Urinary bladder (tissue), 4 donors: ENCODE results near the gene SH3D19. TPM values are rescaled to one million over a fixed set of nuclear protein-coding genes. Genes with fewer than 3 reads are reported as not detected.

ENCODE experiments used
- DNase-seq: peaks from one replicate; pipeline ENCODE4 v3.0.0-alpha.2; 2015; ENCODE audit errors: extremely low spot score
- H3K27ac ChIP-seq: one replicate; pipeline ENCODE4 v1.5.1; 2013; ENCODE audit warnings: low read depth, mild to moderate bottlenecking, moderate library complexity
- H3K36me3 ChIP-seq: one replicate; pipeline ENCODE4 v1.6.1; 2013; ENCODE audit warnings: mild to moderate bottlenecking, moderate library complexity; ENCODE audit not compliant: insufficient read depth
- H3K4me1 ChIP-seq: one replicate; pipeline ENCODE4 v1.6.1; 2013; ENCODE audit warnings: mild to moderate bottlenecking, moderate library complexity; ENCODE audit not compliant: insufficient read depth
- H3K4me3 ChIP-seq: one replicate; pipeline ENCODE4 v1.5.1; 2013; ENCODE audit warnings: low read depth, low read length
- WGBS: extraction: QIAGEN DNeasy Blood & Tissue Kit; methylation state at CpG from one replicate; pipeline ENCODE4 v1.1.7; 2013; 5-methylcytosine and 5-hydroxymethylcytosine counted together
- polyA plus RNA-seq: library from polyadenylated mRNA; stranded (reverse); fragments of 200-250 nt; gene quantifications from one replicate; pipeline ENCODE4 v1.2.3, GENCODE V29; 2013
- total RNA-seq: library from RNA; depleted of rRNA; stranded (reverse); fragments of >200 nt; gene quantifications from one replicate; pipeline ENCODE4 v1.2.3, GENCODE V29; 2014
- donor health status: healthy with polysubstance abuse.
- donor health status: healthy.

SH3D19 gene
- total and polyA plus RNA-seq, 2 donors, result 57.1 to 76.5 TPM

GRCh38 chr4:151174784-151175183 lies 150.6 kb downstream of the SH3D19 start:
- H3K4me3 ChIP-seq, result no peak overlapping the region
- peak overlapping the region; percentile 60 for H3K27ac ChIP-seq
- H3K36me3 ChIP-seq, result no peaks in the 10 kb centered on the region
- DNase-seq, result no peak
- H3K4me1 ChIP-seq, result peaks cover 1% of the 10 kb centered on the region
- 69% methylated on average over 7 of the region's 7 CpGs for WGBS

GRCh38 chr4:151173871-151174270 lies 151.5 kb downstream of the SH3D19 start:
- no peak overlapping the region for H3K4me3 ChIP-seq
- no peak overlapping the region for H3K27ac ChIP-seq
- peak; percentile 48 for DNase-seq
- peaks cover 1% of the 10 kb centered on the region for H3K4me1 ChIP-seq
- 19% methylated on average over 3 of the region's 3 CpGs for WGBS
- H3K36me3 ChIP-seq, result no peaks in the 10 kb centered on the region

DNA sequence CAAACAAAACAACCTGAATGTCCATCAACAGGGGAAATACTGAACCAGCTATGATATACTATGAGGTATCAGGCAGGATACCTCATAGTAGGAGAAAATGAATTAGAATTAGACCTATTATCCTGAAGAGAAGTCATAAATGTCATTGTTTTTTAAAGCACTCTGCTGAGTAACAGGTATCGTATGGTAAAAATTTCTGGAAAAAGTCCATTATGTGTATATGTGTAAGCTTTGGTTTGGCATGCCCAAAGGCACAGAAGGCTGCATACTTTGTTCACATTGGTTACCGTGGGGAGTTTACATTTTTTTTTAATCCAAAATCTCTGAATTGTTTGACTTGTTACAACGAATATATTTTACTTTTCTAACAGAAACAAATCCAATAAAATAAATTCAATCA lies 155.5 kb downstream of the SH3D19 start:
- WGBS, result 32% methylated on average over 3 of the region's 3 CpGs
- no peak for DNase-seq
- no peaks in the 10 kb centered on the region for H3K36me3 ChIP-seq
- H3K4me3 ChIP-seq, result no peak overlapping the region
- peak overlapping the region; percentile 59 for H3K27ac ChIP-seq
- peaks cover 1% of the 10 kb centered on the region for H3K4me1 ChIP-seq

DNA sequence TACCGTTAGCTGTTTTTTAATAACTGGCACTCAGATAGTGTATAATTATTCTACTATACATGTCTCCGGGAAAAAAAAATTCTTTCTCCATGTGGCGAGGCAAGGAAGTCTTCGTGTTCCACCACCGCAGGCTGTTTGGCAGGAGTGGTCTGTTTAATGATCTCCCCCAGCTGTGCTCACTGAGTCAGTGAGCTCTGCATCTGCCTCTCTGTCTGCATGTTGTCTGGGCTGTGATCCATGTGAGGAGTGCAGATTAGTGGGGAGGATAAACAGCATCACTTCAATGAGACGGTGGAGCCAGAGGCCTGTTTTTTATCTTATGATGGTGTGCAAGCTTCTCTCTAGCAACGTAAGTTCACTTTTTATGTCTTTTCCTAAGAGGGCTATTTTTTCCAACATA lies 156.2 kb downstream of the SH3D19 start:
- Histone ChIP-seq H3K4me3 (no peak overlapping the region), H3K36me3 (no peaks in the 10 kb centered on the region), H3K27ac (no peak overlapping the region), H3K4me1 (peaks cover 1% of the 10 kb centered on the region)
- DNase-seq, result peak; percentile 87
- WGBS, result 26% methylated on average over 7 of the region's 7 CpGs

- H3K27ac ChIP-seq, result no peak overlapping the region
- peaks cover 1% of the 10 kb centered on the region for H3K4me1 ChIP-seq
- no peak overlapping the region for H3K4me3 ChIP-seq
- DNase-seq, result no peak
- WGBS, result 95% methylated on average over 24 of the region's 24 CpGs
- H3K36me3 ChIP-seq, result peaks cover 2% of the 10 kb centered on the region
These were observed 157.8 kb downstream of the SH3D19 start for GRCh38 chr4:151167561-151167960.

DNA sequence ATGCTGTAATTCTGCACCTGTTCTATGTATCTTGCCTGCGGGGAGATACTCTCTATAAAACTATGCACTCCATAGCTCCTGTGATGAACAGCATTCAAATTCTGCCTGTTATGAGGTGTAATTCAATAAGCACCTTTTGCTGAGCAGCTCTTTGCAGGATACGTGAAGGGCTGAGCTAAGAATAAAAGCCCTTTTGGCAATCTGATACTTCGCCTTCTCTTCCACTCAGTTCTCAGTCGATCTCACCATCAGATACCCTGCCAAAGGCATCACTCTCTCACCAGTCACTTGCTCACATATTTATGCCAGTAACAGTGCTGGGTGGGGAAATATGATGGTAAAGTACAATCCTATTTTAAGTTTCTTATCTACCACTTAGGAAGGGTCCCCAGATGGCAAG lies 158.8 kb downstream of the SH3D19 start:
- WGBS, result 69% methylated on average over 4 of the region's 4 CpGs
- peaks cover 2% of the 10 kb centered on the region for H3K36me3 ChIP-seq
- H3K4me3 ChIP-seq, result no peak overlapping the region
- no peak for DNase-seq
- H3K4me1 ChIP-seq, result no peaks in the 10 kb centered on the region
- no peak overlapping the region for H3K27ac ChIP-seq

GRCh38 chr4:151165205-151166000 lies 160.0 kb downstream of the SH3D19 start:
- Histone ChIP-seq H3K27ac (no peak overlapping the region), H3K4me1 (no peaks in the 10 kb centered on the region), H3K36me3 (peaks cover 2% of the 10 kb centered on the region), H3K4me3 (no peak overlapping the region)
- DNase-seq, result no peak
- 77% methylated on average over 10 of the region's 10 CpGs for WGBS

DNA sequence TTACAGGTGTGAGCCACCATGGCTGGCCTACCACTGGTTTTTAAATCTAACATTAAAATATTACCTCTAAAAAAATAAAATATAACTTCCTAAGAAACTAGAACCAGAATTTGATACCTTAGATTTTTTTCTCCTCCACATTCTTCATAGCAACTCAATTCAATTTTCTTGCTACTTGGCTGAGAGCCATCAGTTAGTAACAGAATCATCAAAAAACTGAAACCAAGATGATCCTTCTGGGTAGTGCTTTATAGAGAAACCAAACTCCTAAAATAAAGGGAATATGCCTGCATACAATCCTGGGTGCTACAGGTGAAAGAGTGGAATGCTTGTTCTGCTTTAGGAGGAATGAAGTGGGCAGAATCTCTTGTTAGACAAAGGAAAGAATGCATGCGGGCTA lies 161.6 kb downstream of the SH3D19 start:
- 97% methylated on average over 1 of the region's 1 CpG for WGBS
- no peak overlapping the region for H3K27ac ChIP-seq
- no peak for DNase-seq
- peaks cover 2% of the 10 kb centered on the region for H3K36me3 ChIP-seq
- no peaks in the 10 kb centered on the region for H3K4me1 ChIP-seq
- no peak overlapping the region for H3K4me3 ChIP-seq

GRCh38 chr4:151158979-151159378 lies 166.4 kb downstream of the SH3D19 start:
- no peak overlapping the region for H3K4me3 ChIP-seq
- peaks cover under 1% of the 10 kb centered on the region for H3K36me3 ChIP-seq
- no peaks in the 10 kb centered on the region for H3K4me1 ChIP-seq
- H3K27ac ChIP-seq, result no peak overlapping the region
- WGBS, result 98% methylated on average over 1 of the region's 1 CpG
- DNase-seq, result no peak

DNA sequence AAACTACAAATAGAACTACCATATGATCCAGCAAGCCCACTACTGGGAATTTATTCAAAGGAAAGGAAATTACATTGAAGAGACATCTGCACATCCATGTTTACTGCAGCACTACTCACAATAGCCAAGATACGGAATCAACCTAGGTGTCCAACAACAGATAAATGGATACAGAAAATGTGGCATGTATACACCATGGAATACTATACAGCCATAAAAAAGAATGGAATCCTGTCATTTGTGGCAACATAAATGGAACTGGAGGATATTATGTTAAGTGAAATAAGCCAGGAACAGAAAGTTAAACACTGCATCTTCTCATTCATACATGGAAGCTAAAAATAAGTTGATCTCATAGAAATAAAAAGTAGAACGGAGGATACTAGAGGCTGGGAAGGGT lies 167.9 kb downstream of the SH3D19 start:
- DNase-seq, result no peak
- WGBS, result 98% methylated on average over 2 of the region's 2 CpGs

DNA sequence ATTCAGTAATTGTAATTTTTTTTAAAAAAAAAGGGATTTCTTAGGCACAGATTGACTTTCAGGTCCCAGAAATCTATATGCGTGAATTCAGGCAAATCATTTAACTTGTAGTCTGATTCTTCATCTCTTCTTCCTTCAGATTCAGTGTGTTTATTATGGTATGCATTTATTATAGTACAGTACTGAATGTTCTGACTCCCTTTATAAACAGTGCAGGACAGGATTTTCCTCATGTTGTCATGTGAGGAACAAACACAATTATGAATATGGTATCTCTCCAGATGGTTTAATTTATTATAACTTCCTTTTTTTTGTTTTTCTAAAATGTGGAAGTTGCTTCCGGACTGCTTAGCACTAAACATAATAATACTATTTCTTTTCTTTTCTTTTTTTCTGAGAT lies 171.8 kb downstream of the SH3D19 start:
- Histone ChIP-seq H3K27ac (no peak overlapping the region), H3K4me3 (no peak overlapping the region), H3K4me1 (no peaks in the 10 kb centered on the region), H3K36me3 (no peaks in the 10 kb centered on the region)
- 72% methylated on average over 2 of the region's 2 CpGs for WGBS
- no peak for DNase-seq

More for the DNA sequence above, 167.9 kb downstream of the SH3D19 start:
- Histone ChIP-seq H3K4me1 (no peaks in the 10 kb centered on the region), H3K4me3 (no peak overlapping the region), H3K36me3 (no peaks in the 10 kb centered on the region), H3K27ac (no peak overlapping the region)

DNA sequence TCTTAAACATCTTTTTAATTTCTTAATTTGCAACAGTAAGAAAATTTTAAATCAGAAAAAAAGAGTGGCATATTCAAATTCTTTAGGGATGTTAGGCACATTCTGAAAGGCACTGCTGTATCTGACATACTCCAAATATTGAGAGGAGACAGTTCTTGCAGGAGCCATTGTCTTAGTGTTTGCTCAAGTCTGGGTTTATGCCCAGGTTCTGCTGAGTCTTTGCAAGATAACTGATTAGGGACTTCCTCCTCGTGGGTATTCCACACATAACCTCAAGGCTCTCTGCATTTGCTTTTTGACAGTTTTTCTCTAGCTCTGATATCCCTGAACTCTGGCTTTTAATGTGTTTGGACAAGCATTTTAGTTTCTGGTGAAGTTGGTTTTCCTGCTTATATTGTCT lies 173.4 kb downstream of the SH3D19 start:
- H3K4me3 ChIP-seq, result no peak overlapping the region
- no peak overlapping the region for H3K27ac ChIP-seq
- no peaks in the 10 kb centered on the region for H3K4me1 ChIP-seq
- 8% methylated on average over 1 of the region's 1 CpG for WGBS
- peaks cover 2% of the 10 kb centered on the region for H3K36me3 ChIP-seq
- no peak for DNase-seq

- Histone ChIP-seq H3K4me1 (no peaks in the 10 kb centered on the region), H3K4me3 (no peak overlapping the region), H3K36me3 (peaks cover 2% of the 10 kb centered on the region), H3K27ac (no peak overlapping the region)
- 90% methylated on average over 9 of the region's 9 CpGs for whole genome bisulfite sequencing
- DNase-seq, result no peak
These were observed 174.4 kb downstream of the SH3D19 start for GRCh38 chr4:151150821-151151580.

DNA sequence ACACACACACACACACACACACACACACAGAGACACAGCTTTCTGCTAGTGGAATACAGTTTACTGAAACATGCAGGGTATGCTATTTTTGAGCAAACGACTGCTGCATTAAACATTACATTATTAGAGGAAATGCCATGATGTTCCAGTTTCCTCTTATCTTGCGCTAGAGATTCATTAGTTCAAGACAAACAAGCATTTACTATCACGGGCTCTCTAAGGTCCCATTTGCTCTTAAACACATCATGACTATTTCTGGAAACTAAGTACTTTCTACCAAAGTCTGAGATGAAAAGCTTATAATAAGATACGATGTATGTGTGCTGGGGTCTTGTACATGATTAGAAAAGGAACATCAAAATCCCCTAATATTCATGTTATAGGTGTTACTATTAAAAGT lies 177.1 kb downstream of the SH3D19 start:
- DNase-seq, result no peak
- H3K36me3 ChIP-seq, result peaks cover 2% of the 10 kb centered on the region
- WGBS, result 75% methylated on average over 4 of the region's 4 CpGs

More for the DNA sequence above, 177.1 kb downstream of the SH3D19 start:
- no peak overlapping the region for H3K27ac ChIP-seq
- H3K4me1 ChIP-seq, result no peaks in the 10 kb centered on the region
- no peak overlapping the region for H3K4me3 ChIP-seq
